Esophagus (tissue), 2 donors: Measurements from ENCODE around the gene ELF5. TPM values are rescaled to one million over a fixed set of nuclear protein-coding genes. Genes with fewer than 3 reads are reported as not detected.

Experiments
- H3K27ac ChIP-seq, 2 donors: one replicate each; pipeline ENCODE4 v1.5.1; 2013; ENCODE audit warnings: low read depth in 2 of 2, mild to moderate bottlenecking in 2 of 2, inconsistent platforms in 1 of 2, low read length in 1 of 2, moderate library complexity in 1 of 2
- H3K27me3 ChIP-seq, 2 donors: one replicate each; pipeline ENCODE4 v1.6.1; 2013; ENCODE audit warnings: low read length in 2 of 2, control low read depth in 1 of 2, mild to moderate bottlenecking in 1 of 2; ENCODE audit not compliant: insufficient read depth in 2 of 2, control insufficient read depth in 1 of 2
- H3K36me3 ChIP-seq, 2 donors: one replicate each; pipeline ENCODE4 v1.6.1; 2013; ENCODE audit warnings: low read length in 1 of 2; ENCODE audit not compliant: control insufficient read depth in 2 of 2, insufficient read depth in 2 of 2
- H3K4me1 ChIP-seq, 2 donors: one replicate each; pipeline ENCODE4 v1.6.1; 2013; ENCODE audit warnings: low read length in 1 of 2; ENCODE audit not compliant: control insufficient read depth in 2 of 2, insufficient read depth in 2 of 2
- H3K4me3 ChIP-seq, 2 donors: one replicate each; pipeline ENCODE4 v1.5.1; 2013; ENCODE audit warnings: low read length in 2 of 2, mild to moderate bottlenecking in 2 of 2, low read depth in 1 of 2, moderate library complexity in 1 of 2
- H3K9me3 ChIP-seq, 2 donors: one replicate each; pipeline ENCODE4 v1.6.1; 2013; ENCODE audit warnings: mild to moderate bottlenecking in 2 of 2, low read depth in 1 of 2, low read length in 1 of 2, moderate library complexity in 1 of 2; ENCODE audit not compliant: control insufficient read depth in 2 of 2, insufficient read depth in 1 of 2
- WGBS, 2 donors: extraction: QIAGEN DNeasy Blood & Tissue Kit; methylation state at CpG; one replicate each; pipeline ENCODE4 v1.1.7; 2013; 5-methylcytosine and 5-hydroxymethylcytosine counted together
- polyA plus RNA-seq, 2 donors: library from polyadenylated mRNA; stranded (reverse); fragments of 200-250 nt; gene quantifications; one replicate each; pipeline ENCODE4 v1.2.3, GENCODE V29; 2013
- donor health status: healthy with polysubstance abuse.
- donor health status: Bipolar disorder and iron deficiency.

ELF5 gene
- polyA plus RNA-seq, 2 donors, result 0.41 to 0.47 TPM

GRCh38 chr11:34483106-34483874 is 30.3 kb downstream of the ELF5 start:
- Histone ChIP-seq H3K4me3 (no peak overlapping the region), H3K27me3 (no peaks in the 10 kb centered on the region), H3K36me3 (no peaks in the 10 kb centered on the region), H3K4me1 (no peaks in the 10 kb centered on the region), H3K9me3 (no peaks in the 10 kb centered on the region), H3K27ac (no peak overlapping the region)
- 82 to 86% methylated on average over 9 of the region's 9 CpGs for WGBS, 2 donors

- WGBS, 2 donors, result 48 to 70% methylated on average over 3 of the region's 3 CpGs
- Histone ChIP-seq H3K27me3 (no peaks in the 10 kb centered on the region), H3K4me1 (no peaks in the 10 kb centered on the region), H3K27ac (no peak overlapping the region), H3K36me3 (no peaks in the 10 kb centered on the region), H3K4me3 (no peak overlapping the region), H3K9me3 (no peaks in the 10 kb centered on the region)
Observed at GRCh38 chr11:34481307-34481706, 32.3 kb downstream of the ELF5 start.

- Histone ChIP-seq H3K27me3 (no peaks in the 10 kb centered on the region), H3K36me3 (no peaks in the 10 kb centered on the region), H3K27ac (no peak overlapping the region), H3K4me1 (no peaks in the 10 kb centered on the region), H3K4me3 (no peak overlapping the region), H3K9me3 (no peaks in the 10 kb centered on the region)
- 24 to 27% methylated on average over 3 of the region's 3 CpGs for WGBS, 2 donors
Observed at GRCh38 chr11:34480314-34480713, 33.3 kb downstream of the ELF5 start.

- Histone ChIP-seq H3K27me3 (no peaks in the 10 kb centered on the region), H3K4me3 (no peak overlapping the region), H3K4me1 (no peaks in the 10 kb centered on the region), H3K27ac (no peak overlapping the region), H3K9me3 (no peaks in the 10 kb centered on the region), H3K36me3 (no peaks in the 10 kb centered on the region)
- 67 to 79% methylated on average over 8 of the region's 8 CpGs for WGBS, 2 donors
Observed at GRCh38 chr11:34478845-34479663, 34.5 kb downstream of the ELF5 start.

GRCh38 chr11:34476849-34477248 is 36.7 kb downstream of the ELF5 start:
- no peak overlapping the region for H3K27ac ChIP-seq
- no peaks in the 10 kb centered on the region for H3K9me3 ChIP-seq
- H3K27me3 ChIP-seq, result no peaks in the 10 kb centered on the region
- H3K4me3 ChIP-seq, result no peak overlapping the region
- no peaks in the 10 kb centered on the region for H3K4me1 ChIP-seq
- WGBS, 2 donors, result 59 to 77% methylated on average over 4 of the region's 4 CpGs
- H3K36me3 ChIP-seq, result peaks cover 0 to 2% of the 10 kb centered on the region in 2 donors

- H3K27ac ChIP-seq, result no peak overlapping the region
- H3K27me3 ChIP-seq, result no peaks in the 10 kb centered on the region
- 32 to 34% methylated on average over 3 of the region's 3 CpGs for WGBS, 2 donors
- peaks cover 3 to 6% of the 10 kb centered on the region in 2 donors for H3K36me3 ChIP-seq
- no peak overlapping the region for H3K4me3 ChIP-seq
- no peaks in the 10 kb centered on the region for H3K9me3 ChIP-seq
- H3K4me1 ChIP-seq, result no peaks in the 10 kb centered on the region
Observed at GRCh38 chr11:34475656-34476055, 37.9 kb downstream of the ELF5 start.

GRCh38 chr11:34473603-34474169 is 39.9 kb downstream of the ELF5 start:
- H3K4me3 ChIP-seq, result no peak overlapping the region
- H3K4me1 ChIP-seq, result no peaks in the 10 kb centered on the region
- peaks cover 7 to 16% of the 10 kb centered on the region in 2 donors for H3K36me3 ChIP-seq
- 95 to 97% methylated on average over 4 of the region's 4 CpGs for WGBS, 2 donors
- H3K27ac ChIP-seq, result no peak overlapping the region
- H3K27me3 ChIP-seq, result no peaks in the 10 kb centered on the region
- no peaks in the 10 kb centered on the region for H3K9me3 ChIP-seq

GRCh38 chr11:34468209-34468841 is 45.3 kb downstream of the ELF5 start:
- Histone ChIP-seq H3K36me3 (peaks cover 12 to 26% of the 10 kb centered on the region in 2 donors), H3K27ac (no peak overlapping the region), H3K27me3 (no peaks in the 10 kb centered on the region), H3K4me3 (no peak overlapping the region), H3K9me3 (no peaks in the 10 kb centered on the region), H3K4me1 (no peaks in the 10 kb centered on the region)
- 79 to 90% methylated on average over 8 of the region's 8 CpGs for WGBS, 2 donors

GRCh38 chr11:34466802-34467488 is 46.6 kb downstream of the ELF5 start:
- H3K9me3 ChIP-seq, result no peaks in the 10 kb centered on the region
- no peak overlapping the region for H3K4me3 ChIP-seq
- no peaks in the 10 kb centered on the region for H3K4me1 ChIP-seq
- no peaks in the 10 kb centered on the region for H3K27me3 ChIP-seq
- peaks cover 13 to 30% of the 10 kb centered on the region in 2 donors for H3K36me3 ChIP-seq
- H3K27ac ChIP-seq, result no peak overlapping the region
- WGBS, 2 donors, result 85 to 98% methylated on average over 3 of the region's 3 CpGs
